Limb (tissue), 2 donors: Measurements from ENCODE around the gene FAM118A.
"Not testable (repeated sequence)": the region's sequence is repeated elsewhere in the genome, so short reads cannot be mapped to it uniquely, and the experiment has no call there.

ENCODE experiments used
- DNase-seq, 2 donors: peaks; one replicate each; pipeline ENCODE4 v3.0.0-alpha.2; 2016; ENCODE audit errors: extremely low spot score in 2 of 2

FAM118A gene

DNA sequence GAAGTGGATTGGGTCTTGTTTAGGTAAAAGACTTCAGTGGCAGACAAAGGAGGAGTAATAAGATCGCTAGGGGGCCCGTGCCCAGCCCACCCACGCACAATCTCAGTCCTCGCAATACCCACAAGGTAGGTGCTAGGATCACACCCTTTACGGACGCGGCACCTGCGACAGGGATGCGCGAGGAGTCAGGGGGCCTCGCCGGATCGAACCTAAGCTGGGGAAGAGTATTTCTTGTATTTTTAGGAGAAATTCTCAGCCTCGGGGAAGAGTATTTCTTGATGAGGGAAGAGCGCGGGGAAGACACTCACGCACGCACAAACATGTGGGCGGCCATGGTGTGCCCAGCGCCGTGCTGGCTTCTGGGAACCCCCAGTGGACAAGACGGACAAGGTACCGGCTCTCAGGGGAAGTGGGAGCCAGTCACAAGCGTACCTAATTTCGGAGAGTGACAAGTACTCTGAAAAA is 745 bp upstream of the FAM118A start:
- no peak for DNase-seq

DNA sequence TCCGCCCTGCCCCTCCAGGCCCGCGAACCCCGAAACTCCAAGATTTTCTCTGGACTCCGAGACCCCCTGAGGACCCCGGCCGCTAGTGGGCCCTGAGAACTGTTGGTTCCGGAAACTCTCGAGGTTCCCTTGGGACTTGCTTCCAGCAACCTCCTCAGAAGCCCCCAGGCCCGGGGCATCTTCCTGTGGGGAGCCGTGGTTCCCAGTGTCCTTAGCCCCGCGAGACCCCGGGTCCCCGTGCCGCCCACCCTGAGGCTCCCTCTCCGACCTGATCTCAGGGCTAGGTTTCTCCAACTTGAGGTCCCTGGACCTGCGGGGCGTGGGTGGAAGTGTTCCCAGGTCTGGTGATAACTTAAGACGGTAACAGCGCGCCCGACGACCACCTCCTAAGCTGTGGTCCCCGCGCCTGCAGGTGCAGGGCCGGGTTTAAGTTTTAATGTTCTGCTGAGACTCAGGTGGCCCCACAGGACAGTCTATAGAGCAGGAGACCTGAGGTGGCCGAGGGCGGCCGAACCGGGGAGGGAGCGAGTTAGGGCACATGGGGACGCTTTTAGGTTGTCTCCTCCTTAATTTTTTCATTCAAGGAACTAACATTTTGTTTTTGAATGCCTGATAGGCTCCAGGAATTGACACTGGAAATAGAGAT is 720 bp downstream of the FAM118A start:
- no peak for DNase-seq

DNA sequence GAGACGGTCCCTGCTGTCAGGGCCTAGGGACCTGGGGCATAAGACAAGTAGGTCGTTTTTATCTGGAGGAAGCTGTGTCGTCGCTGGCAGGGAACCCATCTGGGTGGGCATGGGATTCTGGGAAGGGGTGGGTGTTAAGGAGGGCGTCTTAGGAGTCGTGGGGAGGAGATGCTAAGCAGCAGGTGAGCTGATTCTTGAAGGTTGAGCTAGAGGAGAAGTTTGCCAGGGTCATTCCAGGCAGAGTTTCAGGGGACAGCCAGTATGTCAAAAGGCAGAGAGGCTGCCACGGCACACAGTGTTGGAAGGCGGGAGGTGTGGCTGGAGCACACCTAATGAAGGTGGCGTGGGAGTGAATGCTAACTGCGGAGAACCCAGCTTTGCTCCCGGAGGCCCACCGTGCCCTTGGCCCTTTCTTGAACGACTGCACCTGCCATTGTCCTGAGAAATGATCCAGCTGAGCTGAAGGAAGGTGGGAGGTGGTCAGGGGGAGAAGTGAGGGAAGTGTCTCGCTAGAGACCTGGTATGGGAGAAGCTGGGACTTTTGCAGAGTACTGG is 1.3 kb downstream of the FAM118A start:
- DNase-seq = no peak

DNA sequence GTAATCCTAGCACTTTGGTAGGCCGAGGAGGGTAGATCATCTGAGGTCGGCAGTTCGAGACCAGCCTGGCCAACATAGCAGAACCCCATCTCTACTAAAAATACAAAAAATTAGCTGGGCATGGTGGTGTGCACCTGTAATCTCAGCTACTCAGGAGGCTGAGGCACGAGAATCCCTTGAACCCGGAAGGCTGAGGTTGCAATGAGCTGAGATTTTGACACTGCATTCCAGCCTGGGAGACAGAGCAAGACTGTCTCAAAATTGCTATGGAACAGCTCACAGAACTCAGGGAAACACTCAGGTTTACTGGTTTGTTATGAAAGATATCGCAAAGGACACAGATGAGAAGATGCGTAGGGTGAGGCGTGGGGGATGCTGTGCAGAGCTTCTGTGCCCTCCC is 2.7 kb downstream of the FAM118A start:
- no peak for DNase-seq

DNA sequence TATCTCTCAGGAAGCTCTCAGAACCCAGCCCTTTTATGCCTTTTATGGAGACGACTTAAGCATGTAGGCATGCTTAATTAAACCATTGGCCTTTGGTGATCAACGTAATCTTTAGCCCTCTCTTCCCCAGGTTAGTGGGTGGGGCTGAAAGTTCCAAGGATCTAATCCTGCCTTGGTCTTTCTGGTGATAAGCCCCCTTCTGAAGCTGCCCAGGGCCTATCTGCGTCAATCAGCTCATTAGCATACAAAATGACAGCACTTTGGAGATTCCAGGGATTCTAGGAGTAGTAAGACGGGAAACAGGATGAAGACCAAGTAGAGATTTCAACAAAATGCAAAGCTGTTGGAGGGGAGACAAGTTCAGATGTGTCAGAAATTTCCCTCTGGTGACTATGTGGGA is 3.1 kb downstream of the FAM118A start:
- DNase-seq = no peak

DNA sequence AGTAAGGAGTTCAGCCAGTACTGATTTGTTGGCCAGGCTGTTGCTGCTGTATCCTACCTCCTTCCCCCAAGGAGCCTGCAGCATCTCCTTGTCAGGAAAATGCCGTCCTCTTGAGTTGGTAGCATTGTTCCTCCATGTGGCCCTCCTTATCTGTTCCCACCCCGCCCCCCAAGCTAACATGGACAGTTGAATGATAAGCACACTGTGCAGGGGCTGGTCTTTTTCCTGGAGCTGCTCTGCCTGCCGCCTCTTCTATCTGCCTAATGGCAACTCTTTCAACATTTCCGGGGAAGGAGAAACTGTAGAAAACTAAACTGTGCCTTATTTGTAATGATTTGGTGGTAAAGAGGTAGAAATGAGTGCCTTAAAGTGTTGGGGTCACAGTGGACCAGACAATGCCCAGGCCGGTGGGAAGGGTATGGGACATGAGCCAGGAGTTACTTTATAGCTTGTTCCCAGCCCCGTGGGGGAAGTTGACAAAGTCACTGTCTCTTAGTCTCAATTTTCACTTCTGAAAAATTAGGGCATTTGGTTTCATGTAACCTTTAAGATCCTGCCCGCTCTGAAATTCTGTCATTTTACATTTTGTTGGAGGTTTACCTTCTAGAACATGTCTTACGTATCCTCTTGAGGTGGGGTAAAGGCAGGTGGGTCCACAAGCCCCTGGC is 4.5 kb downstream of the FAM118A start:
- DNase-seq = no peak

DNA sequence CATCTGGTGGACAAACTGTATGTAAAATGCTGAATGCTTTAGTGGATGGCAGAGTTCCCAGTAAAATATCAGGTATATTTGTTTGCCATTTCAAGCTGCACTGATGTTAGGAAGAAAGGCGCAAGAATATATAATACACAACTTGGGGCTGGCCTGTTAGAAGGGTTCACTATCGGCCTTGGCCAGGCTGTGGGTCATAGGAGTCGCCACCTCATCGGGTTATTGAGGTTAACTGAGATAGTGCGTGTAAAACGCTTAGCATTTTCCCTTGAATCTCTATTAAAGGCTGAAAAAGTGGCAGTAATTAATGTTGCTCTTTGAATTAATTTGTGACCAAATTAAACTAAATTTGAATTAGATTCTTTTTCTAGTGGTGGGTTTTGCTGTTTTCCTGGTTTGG is 5.1 kb downstream of the FAM118A start:
- DNase-seq = no peak

DNA sequence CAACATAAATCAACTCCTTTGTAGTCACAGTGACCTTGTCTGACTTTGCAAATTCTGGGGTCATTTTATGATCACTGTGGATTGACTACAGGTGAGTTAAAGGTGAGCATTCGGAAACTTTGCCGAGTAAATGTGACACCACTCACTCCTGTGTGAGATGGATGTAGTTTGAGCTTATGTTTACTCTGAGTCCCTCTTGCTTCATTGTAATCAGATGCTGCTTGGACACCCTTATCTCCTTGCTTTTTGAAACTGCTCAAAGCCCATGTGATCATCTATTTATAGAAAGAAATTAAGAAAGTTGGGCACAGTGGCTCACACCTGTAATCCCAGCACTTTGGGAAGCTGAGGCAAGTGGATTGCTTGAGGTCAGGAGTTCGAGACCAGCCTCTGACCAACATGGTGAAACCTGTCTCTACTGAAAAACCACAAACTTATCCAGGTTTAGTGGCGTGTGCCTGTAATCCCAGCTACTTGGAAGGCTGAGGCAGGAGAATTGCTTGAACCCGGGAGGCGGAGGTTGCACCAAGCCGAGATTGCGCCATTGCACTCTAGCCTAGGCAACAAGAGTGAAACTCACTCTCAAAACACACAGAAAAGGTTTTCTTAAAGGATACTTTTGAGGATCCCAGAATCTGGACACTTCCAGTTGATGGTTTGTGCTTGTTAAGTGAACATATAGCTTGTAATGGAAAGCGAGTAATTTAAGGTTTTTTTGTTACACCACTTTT is 7.2 kb downstream of the FAM118A start:
- DNase-seq = no peak

DNA sequence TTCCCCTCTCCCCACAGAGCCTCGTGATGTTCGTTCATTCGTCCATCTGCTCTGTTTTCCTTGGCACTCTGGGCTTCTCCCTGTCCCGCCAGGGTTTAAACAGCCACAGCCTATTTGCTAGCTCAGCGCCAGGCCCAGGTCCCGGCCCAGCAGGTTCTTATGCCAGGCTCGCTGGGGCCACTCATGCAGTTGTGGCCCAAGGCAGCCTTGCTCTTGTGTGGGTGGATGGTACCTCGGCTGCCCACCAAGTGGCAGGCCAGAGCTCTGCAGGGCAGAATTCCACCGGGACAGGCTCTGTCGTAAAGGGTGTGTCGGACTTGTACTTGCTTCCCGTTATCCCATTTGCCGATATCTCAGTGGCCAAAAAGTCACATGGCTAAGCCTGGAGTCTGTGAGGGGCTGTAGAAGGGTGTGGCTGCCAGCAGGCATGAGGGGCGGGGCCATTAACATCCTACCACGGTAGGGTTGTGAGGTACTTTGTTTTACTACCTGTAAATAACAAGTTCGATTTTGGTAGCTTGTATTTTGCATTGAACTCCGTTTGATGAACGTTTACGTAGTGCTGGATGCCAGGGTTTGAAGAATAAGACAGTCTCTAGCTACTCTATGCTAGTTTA is 7.9 kb downstream of the FAM118A start:
- DNase-seq = peak; percentile 44 to 55

DNA sequence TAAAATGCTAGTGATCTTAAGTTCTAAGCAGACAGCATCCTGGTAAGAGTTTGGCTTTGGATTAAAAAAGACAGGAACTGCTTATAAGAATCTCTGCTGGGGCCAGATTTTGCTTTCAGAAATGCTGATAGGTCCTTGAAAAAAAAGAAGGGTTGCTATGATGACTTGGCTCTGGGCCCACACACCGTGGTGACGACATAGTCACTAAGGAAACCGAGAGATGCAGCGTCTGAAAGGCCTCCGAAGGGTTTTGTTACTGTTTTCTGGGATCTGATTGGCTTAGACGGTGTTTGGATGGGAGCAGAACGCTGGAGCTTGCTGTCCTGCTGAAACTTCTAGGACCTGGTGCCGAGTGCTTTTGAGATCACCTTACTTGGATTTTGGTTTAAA is 8.4 kb downstream of the FAM118A start:
- DNase-seq = peak; percentile 83 to 87

DNA sequence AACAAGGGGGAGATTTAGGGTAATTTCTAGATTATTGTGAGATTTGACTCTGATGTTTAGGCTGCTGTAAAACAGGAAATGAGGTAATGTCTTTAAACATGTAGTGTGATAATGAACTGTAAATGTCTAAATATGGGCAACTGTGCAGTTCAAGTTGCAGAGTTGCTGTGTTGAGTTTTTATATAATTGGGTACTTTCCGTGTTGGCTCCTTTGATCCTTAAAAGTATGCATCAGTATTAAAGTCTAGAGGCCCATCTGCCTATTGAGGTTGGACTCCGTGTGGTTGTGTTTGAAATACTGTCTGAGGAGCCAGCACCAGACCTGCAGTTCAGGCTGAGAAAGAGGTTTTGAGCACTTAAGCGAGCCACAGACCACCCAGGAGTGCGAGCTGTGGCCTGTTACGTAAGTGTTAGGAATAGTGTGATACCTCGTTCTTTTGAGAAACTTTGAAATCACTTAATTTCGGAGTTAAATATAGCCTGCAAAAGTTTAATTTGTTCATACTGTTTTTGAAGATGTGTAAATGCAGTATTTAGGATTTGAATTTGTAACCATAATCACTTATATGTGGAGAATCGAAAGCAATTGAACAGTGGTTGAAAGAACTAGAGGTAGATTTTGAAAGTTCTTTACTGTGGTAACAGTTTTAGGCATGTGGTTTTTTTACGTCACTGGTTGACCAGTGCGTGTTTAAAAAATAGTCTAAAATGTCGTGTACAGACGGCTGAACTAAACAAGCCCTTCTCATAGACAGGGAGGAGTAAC is 9.0 kb downstream of the FAM118A start:
- DNase-seq = peak in 1 of 2 donors; percentile 28

DNA sequence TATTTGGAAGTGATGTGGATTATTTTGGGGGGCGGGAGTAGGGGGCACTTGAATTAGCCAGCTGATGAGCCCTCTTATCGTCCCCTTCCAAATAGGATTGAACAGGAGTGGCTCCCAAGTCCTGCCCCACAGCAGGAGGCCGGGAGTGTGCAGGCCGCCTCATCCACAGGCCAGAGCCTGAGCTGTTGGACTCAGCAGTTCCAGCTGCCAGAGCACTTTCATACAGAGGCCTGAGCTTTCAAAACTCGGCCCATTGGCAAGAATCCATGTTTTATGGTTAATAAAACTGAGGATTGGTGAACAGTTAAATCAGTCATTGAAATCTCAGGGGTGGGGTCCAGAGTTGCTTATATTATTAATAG is 9.6 kb downstream of the FAM118A start:
- peak; percentile 49 to 57 for DNase-seq

DNA sequence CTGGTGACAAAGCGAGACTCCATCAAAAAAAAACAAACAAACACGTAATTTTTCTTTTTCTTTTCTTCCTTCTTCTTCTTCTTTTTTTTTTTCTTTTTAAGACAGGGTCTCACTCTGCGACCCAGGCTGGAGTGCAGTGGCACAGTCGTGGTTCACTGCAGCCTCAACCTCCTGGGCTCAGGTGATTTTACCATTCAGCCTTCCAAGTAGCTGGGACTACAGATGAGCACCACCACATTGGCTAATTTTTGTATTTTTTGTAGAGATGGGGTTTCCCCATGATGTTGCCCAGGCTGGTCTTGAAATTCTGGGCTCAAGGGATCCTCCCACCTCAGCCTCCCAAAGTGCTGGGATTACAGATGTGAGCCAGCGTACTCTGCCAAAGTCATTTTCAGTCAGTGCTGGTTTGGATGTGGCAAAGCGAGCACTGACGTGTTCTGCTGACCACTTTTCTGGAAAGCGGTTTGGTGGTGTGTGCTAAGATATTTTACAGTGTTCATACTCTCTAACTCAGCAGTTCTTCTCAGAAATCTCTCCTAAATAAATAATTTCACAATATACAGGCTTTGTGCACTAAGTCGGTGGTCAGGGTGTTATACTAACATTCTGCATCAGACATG is 10.7 kb downstream of the FAM118A start:
- DNase-seq = no peak

DNA sequence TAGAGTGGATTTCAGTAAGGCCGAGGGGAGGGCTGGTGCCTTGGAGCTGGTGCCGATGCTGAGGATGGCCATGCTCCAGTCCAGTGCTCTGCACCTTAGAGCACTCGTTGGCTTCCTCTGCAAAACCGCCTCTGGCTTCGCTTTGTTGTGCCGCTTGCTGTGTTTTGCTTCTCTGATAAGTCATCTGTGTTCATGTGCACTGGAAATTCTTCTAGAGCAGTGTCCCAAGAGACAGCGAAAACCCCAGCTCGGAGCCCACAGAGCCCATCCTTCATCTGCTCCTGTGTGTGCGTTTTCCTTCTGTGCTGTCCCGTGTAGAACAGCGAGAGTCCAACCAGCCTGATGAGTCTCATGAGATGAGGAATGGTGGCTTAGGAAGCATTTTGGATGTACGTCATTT is 12.1 kb downstream of the FAM118A start:
- no peak for DNase-seq

DNA sequence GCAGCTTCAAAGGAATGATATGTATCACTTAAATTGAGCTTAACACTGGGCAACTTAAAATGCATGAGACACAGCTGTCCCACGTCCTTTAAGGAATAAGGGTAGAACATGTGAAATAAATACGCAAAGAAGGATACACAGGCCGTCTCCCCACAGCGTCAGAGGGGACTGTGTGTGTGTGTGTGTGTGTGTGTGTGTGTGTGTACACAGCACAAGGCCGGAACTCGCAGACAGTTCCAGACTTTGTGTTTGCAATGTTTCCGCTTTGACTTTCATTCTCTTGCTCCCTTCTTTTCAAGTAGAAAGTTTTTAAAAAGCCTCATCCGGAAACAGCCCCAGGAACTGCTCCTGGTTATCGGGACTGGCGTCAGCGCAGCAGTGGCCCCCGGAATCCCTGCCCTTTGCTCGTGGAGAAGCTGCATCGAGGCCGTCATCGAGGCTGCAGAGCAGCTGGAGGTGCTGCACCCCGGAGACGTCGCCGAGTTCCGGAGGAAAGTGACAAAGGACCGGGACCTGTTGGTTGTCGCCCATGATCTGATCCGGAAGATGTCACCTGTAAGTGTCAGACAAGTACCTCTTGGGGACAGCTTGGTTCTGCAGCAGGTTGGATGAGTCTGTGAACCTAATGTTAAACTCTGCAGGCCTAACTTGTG is 13.3 kb downstream of the FAM118A start:
- DNase-seq = no peak

DNA sequence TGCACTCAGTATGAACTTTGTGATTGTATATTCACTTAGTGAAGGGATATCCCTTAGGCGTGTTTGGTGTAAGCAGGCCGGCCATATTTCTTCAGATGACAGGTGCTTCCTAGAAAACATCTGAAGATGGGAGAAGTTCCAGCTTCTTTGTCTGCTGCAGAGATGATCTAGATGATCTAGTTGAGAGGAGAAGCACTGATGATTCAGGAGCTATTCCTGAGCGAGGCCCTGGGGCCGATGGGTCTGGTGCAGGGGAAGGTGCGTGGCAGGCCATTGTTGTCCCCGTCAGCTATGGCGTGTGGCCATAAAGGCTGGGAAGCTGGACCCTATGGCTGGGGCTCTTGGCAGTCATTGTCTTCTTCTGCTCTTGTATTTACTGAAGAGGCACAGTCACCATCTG is 14.0 kb downstream of the FAM118A start:
- DNase-seq = no peak

DNA sequence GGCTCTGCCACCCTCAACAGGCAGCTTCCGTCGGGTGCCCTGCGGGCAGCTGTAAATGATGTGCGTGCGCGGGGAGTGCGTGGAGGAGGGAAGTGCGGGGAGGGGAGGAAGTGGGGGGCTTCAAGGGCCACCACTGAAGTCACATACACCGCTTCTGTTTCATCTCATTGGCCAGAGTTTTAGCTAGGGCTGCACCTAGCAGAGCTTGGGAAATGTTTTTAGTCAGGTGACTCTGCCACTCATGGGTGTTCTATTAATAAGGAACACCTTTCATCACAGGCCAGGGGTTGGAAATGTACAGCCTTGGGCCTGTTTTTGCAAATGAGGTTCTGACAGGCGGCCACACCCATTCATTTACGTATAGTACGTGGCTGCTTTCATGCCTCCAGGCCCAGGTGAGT is 14.6 kb downstream of the FAM118A start:
- no peak for DNase-seq

DNA sequence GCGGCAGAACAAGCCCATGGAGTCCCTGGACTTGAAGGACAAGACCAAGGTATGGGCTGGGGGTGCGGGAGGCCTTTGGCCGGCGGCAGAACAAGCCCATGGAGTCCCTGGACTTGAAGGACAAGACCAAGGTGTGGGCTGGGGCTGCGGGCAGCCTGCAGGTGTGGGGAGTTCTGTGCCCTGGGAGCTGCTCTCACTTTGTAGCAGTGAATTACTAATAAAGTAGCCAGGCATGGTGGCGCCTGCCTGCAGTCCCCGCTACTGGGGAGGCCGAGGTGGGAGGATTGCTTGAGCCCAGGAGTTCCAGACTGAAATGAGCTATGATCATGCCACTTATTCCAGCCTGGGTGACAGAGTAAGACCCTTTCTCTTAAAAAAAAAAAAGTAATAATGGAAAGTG is 18.5 kb downstream of the FAM118A start:
- not testable (repeated sequence) for DNase-seq

DNA sequence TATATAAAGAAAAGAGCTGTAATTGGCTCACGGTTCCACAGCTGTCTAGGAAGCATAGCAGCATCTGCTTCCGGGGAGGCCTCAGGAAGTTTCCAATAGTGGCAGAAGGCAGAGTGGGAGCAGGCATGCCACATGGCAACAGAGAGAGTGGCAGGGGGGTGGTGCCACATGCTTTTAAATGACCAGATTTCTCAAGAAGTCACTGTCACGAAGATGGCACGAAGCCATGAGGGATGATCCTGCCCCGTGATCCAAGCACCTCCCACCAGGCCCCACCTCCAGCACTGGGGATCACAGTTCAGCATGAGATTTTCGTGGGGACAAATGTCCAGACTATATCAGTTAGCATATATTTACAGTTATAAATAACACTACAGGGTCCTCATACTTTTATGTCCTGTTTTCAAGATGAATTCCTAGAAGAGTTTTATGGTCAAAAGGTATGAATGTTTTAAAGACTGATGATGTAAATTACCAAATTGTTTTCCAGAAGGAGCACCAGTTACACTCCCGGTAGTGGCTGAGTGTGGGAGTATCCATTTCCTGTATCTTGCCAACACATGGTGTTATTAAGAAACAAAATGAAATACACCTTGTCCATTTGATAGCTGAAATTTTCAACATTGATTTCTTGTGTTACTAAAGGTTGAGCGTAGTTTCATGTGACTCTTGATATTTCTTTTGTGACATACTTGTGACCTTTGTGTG is 19.2 kb downstream of the FAM118A start:
- DNase-seq = no peak

DNA sequence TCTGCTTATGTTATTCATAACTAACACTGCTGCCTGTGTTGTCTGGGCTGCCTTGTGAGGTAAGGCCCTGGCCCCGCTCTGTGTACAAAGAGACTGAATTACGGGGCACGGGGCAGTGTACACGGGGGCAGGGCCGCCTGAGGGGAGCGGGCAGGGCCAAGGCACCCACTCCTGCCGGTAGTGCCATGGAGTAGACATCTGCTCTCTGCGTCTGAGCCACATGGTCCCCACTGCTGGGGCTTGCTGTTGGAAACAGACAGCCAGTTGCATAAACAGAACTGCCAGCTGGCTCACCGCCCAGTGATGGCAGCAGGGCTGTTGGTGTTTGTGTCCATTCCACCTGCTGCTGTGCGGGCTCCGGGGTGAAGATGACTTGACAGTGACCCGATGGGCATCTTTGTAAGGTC is 19.8 kb downstream of the FAM118A start:
- peak in 1 of 2 donors; percentile 65 for DNase-seq
